SK-N-SH (cell line): ENCODE data around the gene MBD4. TPM values are rescaled to one million over a fixed set of nuclear protein-coding genes. Genes with fewer than 3 reads are reported as not detected.

Experiments used
- CTCF ChIA-PET: fragments of 300-600, 350-600 bp; formaldehyde crosslinking; extraction: SDS; loops from one replicate; lab custom pipeline; 2021; lab: Yijun Ruan, JAX
- POLR2A ChIA-PET: fragments of 350-600 bp; sonication (Branson Sonifier 250); formaldehyde crosslinking; extraction: SDS; loops from one replicate; lab custom pipeline; 2020; ENCODE audit warnings: antibody characterized with exemption, inconsistent platforms; lab: Yijun Ruan, JAX
- DNase-seq: peaks from one replicate; pipeline ENCODE4 v3.0.0; 2012
- H2AFZ ChIP-seq: fragments of 200-600 bp; sonication (generic); 2 replicates; pipeline ENCODE4 v1.8.1; 2016; ENCODE audit warnings: antibody characterized with exemption, mild to moderate bottlenecking, low read depth
- H3F3A ChIP-seq: fragments of 200-600 bp; sonication (generic); replicated peaks from 2 replicates; pipeline ENCODE3; 2016; ENCODE audit warnings: antibody characterized with exemption, mild to moderate bottlenecking; ENCODE audit not compliant: insufficient read depth
- H3K27ac ChIP-seq, 2 experiments: fragments of 200-500 bp in 1 of 2; fragments of 200-600 bp in 1 of 2; sonication (Bioruptor generic) in 1 of 2; sonication (generic), shearing (Covaris generic) in 1 of 2; 2 replicates each; pipeline versions ENCODE4 v1.5.1 to v1.6.1; 2014 to 2016; ENCODE audit warnings: low read depth in 2 of 2, inconsistent platforms in 1 of 2, low read length in 1 of 2, mild to moderate bottlenecking in 1 of 2, mixed read lengths in 1 of 2
- H3K27me3 ChIP-seq: fragments of 200-600 bp; sonication (generic), shearing (Covaris generic); 2 replicates; pipeline ENCODE4 v1.6.1; 2016; ENCODE audit warnings: mixed run types; ENCODE audit not compliant: insufficient read depth
- H3K36me3 ChIP-seq, 2 experiments: fragments of 200-500 bp in 1 of 2; fragments of 200-600 bp in 1 of 2; sonication (Bioruptor generic) in 1 of 2; sonication (generic) in 1 of 2; replicated peaks in 1 of 2; 2 replicates each; pipeline versions ENCODE3 to v1.5.1; 2014 to 2016; ENCODE audit warnings: low read length in 1 of 2, mild to moderate bottlenecking in 1 of 2; ENCODE audit not compliant: insufficient read depth in 2 of 2, control insufficient read depth in 1 of 2
- H3K4me1 ChIP-seq, 2 experiments: fragments of 200-500 bp in 1 of 2; fragments of 200-600 bp in 1 of 2; sonication (Bioruptor generic) in 1 of 2; sonication (generic), shearing (Covaris generic) in 1 of 2; 2 replicates each; pipeline versions ENCODE4 v1.5.1 to v1.6.1; 2014 to 2016; ENCODE audit warnings: low read depth in 1 of 2, low read length in 1 of 2, mixed run types in 1 of 2; ENCODE audit not compliant: insufficient read depth in 2 of 2, control insufficient read depth in 1 of 2
- H3K4me2 ChIP-seq: fragments of 200-600 bp; sonication (generic), shearing (Covaris generic); 2 replicates; pipeline ENCODE4 v1.6.1; 2017; ENCODE audit warnings: mixed run types
- H3K4me3 ChIP-seq, 2 experiments: fragments of 200-500 bp in 1 of 2; fragments of 200-600 bp in 1 of 2; sonication (Bioruptor generic) in 1 of 2; sonication (generic), shearing (Covaris generic) in 1 of 2; 2 replicates each; pipeline versions ENCODE4 v1.5.1 to v1.8.1; 2014 to 2016; ENCODE audit warnings: low read depth in 2 of 2, inconsistent platforms in 1 of 2, low read length in 1 of 2, mild to moderate bottlenecking in 1 of 2, mixed read lengths in 1 of 2, moderate library complexity in 1 of 2
- H3K79me2 ChIP-seq: fragments of 200-600 bp; sonication (generic); 2 replicates; pipeline ENCODE4 v1.8.1; 2017; ENCODE audit warnings: mild to moderate bottlenecking; ENCODE audit not compliant: insufficient read depth
- H3K9ac ChIP-seq: fragments of 200-600 bp; sonication (generic); 2 replicates; pipeline ENCODE4 v1.6.1; 2017; ENCODE audit warnings: mixed run types
- H3K9me2 ChIP-seq: fragments of 200-600 bp; sonication (generic); 2 replicates; pipeline ENCODE4 v1.6.1; 2017; ENCODE audit warnings: mixed run types
- H3K9me3 ChIP-seq: fragments of 200-600 bp; sonication (generic); 2 replicates; pipeline ENCODE4 v1.6.1; 2017; ENCODE audit warnings: mixed run types, mild to moderate bottlenecking, moderate library complexity
- H4K20me1 ChIP-seq: fragments of 200-600 bp; sonication (generic); 2 replicates; pipeline ENCODE4 v1.6.1; 2017; ENCODE audit warnings: mild to moderate bottlenecking, mixed run types; ENCODE audit not compliant: insufficient read depth
- CHD2 ChIP-seq: fragments of 150-350 bp; IDR thresholded peaks from 2 replicates; pipeline ENCODE4 v1.6.1; 2018; ENCODE audit warnings: low read length; ENCODE audit not compliant: partially characterized antibody
- FOXJ3 ChIP-seq: sonication (generic); formaldehyde crosslinking; IDR thresholded peaks from 2 replicates; pipeline ENCODE4 v1.5.1; 2020; ENCODE audit warnings: mild to moderate bottlenecking, missing genetic modification reagents
- FOXM1 ChIP-seq: IDR thresholded peaks from 2 replicates; pipeline ENCODE4 v1.4.0; 2012; ENCODE audit warnings: low read depth, mild to moderate bottlenecking
- GABPA ChIP-seq: IDR thresholded peaks from 2 replicates; pipeline ENCODE4 v1.4.0; 2012; ENCODE audit warnings: low read depth, mild to moderate bottlenecking
- MEF2A ChIP-seq: IDR thresholded peaks from 2 replicates; pipeline ENCODE4 v1.4.0; 2012; ENCODE audit warnings: low read depth, borderline replicate concordance
- MXI1 ChIP-seq: IDR thresholded peaks from 2 replicates; pipeline ENCODE4 v1.6.1; 2012; ENCODE audit warnings: mild to moderate bottlenecking, low read depth, low read length, improper control_type of control experiment
- NFIC ChIP-seq: IDR thresholded peaks from 2 replicates; pipeline ENCODE4 v1.4.0; 2012; ENCODE audit warnings: borderline replicate concordance
- NRF1 ChIP-seq: IDR thresholded peaks from 2 replicates; pipeline ENCODE4 v1.6.1; 2012; ENCODE audit warnings: low read depth, mild to moderate bottlenecking, low read length
- RFX5 ChIP-seq: IDR thresholded peaks from 2 replicates; pipeline ENCODE4 v1.6.1; 2012; ENCODE audit warnings: mild to moderate bottlenecking, improper control_type of control experiment, low read length
- SMC3 ChIP-seq: IDR thresholded peaks from 2 replicates; pipeline ENCODE4 v1.6.1; 2012; ENCODE audit warnings: low read depth, low read length, improper control_type of control experiment
- TAF1 ChIP-seq: IDR thresholded peaks from 2 replicates; pipeline ENCODE4 v1.6.1; 2012; ENCODE audit warnings: low read depth, mild to moderate bottlenecking, low read length, moderate library complexity, borderline replicate concordance
- WGBS: methylation state at CpG from one replicate; pipeline ENCODE4 v1.1.6; 2017; ENCODE audit warnings: low lambda C conversion rate; 5-methylcytosine and 5-hydroxymethylcytosine counted together
- polyA plus RNA-seq, 3 experiments: library from polyadenylated mRNA; depleted of rRNA; stranded (reverse); fragments of >200 nt; gene quantifications; 2 replicates each; pipeline ENCODE4 v1.2.3, GENCODE V29; 2012
- TF ChIP-seq, protein P1 (sequence below): IDR thresholded peaks from 2 replicates; pipeline ENCODE4 v1.6.1; 2012; ENCODE audit warnings: mild to moderate bottlenecking, low read depth, low read length, moderate library complexity

MBD4 gene
- polyA plus RNA-seq, 1 of the 3 experiments (the other 2 are of a cell fraction) = 11.1 TPM

DNA sequence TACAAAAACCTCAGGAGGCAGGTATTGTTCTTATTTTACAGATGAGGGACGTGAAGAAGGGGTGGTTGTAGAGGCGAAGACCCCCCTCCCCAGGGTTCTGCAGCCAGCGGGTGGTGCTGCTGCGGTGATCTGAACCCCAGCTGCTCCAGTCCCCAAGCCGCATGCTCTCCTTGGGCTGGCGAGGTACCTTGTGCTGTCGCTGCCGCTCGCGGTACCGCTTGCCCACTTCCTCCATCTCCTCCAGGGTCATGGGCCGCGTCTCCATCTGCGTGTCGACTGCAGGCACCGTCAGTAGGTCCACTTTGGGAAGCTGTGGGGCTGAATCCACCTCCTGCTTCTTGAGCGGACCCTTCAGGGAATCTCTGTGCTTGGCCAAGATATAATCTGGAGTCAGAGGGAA is 28.8 kb downstream of the MBD4 start (continued):
- TF ChIP-seq MEF2A (no peak), NRF1 (no peak), GABPA (no peak)

DNA sequence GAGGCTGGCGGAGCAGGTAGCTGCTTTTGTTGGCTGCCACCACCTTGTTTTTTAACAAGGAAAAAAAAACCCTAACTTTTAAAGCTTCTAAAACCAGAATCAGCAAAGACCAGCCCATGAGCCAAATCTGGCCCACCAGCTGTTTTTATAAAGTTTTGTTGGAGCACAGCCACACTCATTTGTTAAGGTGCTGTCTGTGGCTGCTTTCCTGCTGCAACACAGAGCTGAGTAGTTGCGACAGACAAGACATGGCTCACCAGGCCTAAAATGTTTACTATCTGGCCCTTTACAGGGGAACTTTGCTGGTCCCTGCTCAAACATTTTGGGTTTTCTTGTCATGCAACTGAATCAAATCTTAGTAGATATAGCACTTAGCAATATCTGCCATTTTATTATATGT is 30.2 kb downstream of the MBD4 start:
- H3K27me3 ChIP-seq = no peaks in the 10 kb centered on the region
- DNase-seq = no peak
- H3K9ac ChIP-seq = no peak overlapping the region
- H3K27ac ChIP-seq = no peak overlapping the region
- 93% methylated on average over 2 of the region's 2 CpGs for WGBS
- H3K36me3 ChIP-seq = no peaks in the 10 kb centered on the region
- H3K9me2 ChIP-seq = no peaks in the 10 kb centered on the region
- ChIA-PET CTCF (interaction anchor here (0.8 to 2.3 kb wide), 3 partner anchors 10 to 288 kb away, joined by 3 to 10 read pairs (median 3); partner anchors contain the start of gene RAB43), POLR2A (no interaction called here)
- no peak for TF ChIP-seq FOXM1
- TF ChIP-seq MXI1 = no peak
- no peak for TF ChIP-seq TAF1
- no peak for TF ChIP-seq CHD2
- TF ChIP-seq SMC3 = no peak
- no peak for TF ChIP-seq FOXJ3 (CRISPR knock-in tag)
- H3K79me2 ChIP-seq = no peaks in the 10 kb centered on the region
- no peak overlapping the region for H2AFZ ChIP-seq
- H4K20me1 ChIP-seq = no peaks in the 10 kb centered on the region
- peaks cover 7% of the 10 kb centered on the region for H3F3A ChIP-seq
- no peak overlapping the region for H3K4me2 ChIP-seq
- H3K4me1 ChIP-seq = peaks cover 0 to 2% of the 10 kb centered on the region in 2 experiments; a peak in 1 of 4 replicates
- H3K9me3 ChIP-seq = no peaks in the 10 kb centered on the region
- H3K4me3 ChIP-seq = no peak overlapping the region

DNA sequence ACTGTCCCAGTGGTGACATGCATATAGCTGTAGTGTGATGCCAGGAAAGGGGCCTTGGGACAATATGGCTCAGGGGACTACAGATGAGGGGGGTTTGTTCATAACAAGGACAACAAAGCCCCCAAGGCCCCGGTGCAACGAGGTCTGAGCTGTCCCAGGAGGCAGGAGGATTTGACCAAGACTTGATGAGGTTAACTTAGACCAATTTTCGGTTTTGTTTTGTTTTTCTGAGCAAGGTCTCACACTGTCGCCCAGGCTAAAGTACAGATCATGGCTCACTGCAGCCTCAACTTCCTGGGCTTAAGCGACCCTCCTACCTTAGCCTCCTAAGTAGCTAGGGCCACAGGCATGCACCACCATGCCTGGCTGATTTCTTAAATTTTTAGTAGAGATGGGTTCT is 35.1 kb downstream of the MBD4 start:
- ChIA-PET POLR2A (interaction anchor here (1.0 kb wide), 1 partner anchor 24 kb away, joined by 3 read pairs; the partner anchor contains the start of gene EFCAB12), CTCF (interaction anchor here (0.6 to 1.2 kb wide), 2 partner anchors 18 to 88 kb away, joined by 3 to 4 read pairs; a partner anchor contains a TSS)
- Histone ChIP-seq H3F3A (peaks cover 4% of the 10 kb centered on the region), H3K79me2 (no peaks in the 10 kb centered on the region), H3K4me2 (no peak overlapping the region), H3K9me3 (no peaks in the 10 kb centered on the region), H3K9me2 (no peaks in the 10 kb centered on the region), H3K36me3 (no peaks in the 10 kb centered on the region), H3K27ac (no peak overlapping the region), H3K4me3 (no peak overlapping the region), H4K20me1 (no peaks in the 10 kb centered on the region), H3K4me1 (no peaks in the 10 kb centered on the region), H2AFZ (no peak overlapping the region), H3K27me3 (no peaks in the 10 kb centered on the region), H3K9ac (no peak overlapping the region)
- WGBS = 49% methylated on average over 5 of the region's 5 CpGs
- TF ChIP-seq NFIC = no peak
- TF ChIP-seq TAF1 = no peak
- TF ChIP-seq, protein P1, sequence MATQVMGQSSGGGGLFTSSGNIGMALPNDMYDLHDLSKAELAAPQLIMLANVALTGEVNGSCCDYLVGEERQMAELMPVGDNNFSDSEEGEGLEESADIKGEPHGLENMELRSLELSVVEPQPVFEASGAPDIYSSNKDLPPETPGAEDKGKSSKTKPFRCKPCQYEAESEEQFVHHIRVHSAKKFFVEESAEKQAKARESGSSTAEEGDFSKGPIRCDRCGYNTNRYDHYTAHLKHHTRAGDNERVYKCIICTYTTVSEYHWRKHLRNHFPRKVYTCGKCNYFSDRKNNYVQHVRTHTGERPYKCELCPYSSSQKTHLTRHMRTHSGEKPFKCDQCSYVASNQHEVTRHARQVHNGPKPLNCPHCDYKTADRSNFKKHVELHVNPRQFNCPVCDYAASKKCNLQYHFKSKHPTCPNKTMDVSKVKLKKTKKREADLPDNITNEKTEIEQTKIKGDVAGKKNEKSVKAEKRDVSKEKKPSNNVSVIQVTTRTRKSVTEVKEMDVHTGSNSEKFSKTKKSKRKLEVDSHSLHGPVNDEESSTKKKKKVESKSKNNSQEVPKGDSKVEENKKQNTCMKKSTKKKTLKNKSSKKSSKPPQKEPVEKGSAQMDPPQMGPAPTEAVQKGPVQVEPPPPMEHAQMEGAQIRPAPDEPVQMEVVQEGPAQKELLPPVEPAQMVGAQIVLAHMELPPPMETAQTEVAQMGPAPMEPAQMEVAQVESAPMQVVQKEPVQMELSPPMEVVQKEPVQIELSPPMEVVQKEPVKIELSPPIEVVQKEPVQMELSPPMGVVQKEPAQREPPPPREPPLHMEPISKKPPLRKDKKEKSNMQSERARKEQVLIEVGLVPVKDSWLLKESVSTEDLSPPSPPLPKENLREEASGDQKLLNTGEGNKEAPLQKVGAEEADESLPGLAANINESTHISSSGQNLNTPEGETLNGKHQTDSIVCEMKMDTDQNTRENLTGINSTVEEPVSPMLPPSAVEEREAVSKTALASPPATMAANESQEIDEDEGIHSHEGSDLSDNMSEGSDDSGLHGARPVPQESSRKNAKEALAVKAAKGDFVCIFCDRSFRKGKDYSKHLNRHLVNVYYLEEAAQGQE = no peak
- no peak for TF ChIP-seq RFX5
- no peak for TF ChIP-seq GABPA
- no peak for DNase-seq
